Mammary epithelial cell (primary cell): ENCODE measurements around the gene NMT1.

Source experiments
- EZH2 ChIP-seq: IDR thresholded peaks from 2 replicates; pipeline ENCODE4 v1.6.1; 2012; ENCODE audit warnings: low read length, inconsistent platforms, borderline replicate concordance
- TF ChIP-seq, protein P1 (sequence below), 2 donors: IDR thresholded peaks in 1 of 2; conservative IDR thresholded peaks in 1 of 2; 2 replicates each; pipeline ENCODE4 v1.5.1; 2011 to 2012; ENCODE audit warnings: inconsistent platforms in 2 of 2, low read length in 2 of 2, mild to moderate bottlenecking in 2 of 2, control low read depth in 1 of 2, low read depth in 1 of 2; ENCODE audit not compliant: insufficient read depth in 1 of 2; ENCODE audit errors: extremely low read depth in 1 of 2

- TF ChIP-seq, protein P1, sequence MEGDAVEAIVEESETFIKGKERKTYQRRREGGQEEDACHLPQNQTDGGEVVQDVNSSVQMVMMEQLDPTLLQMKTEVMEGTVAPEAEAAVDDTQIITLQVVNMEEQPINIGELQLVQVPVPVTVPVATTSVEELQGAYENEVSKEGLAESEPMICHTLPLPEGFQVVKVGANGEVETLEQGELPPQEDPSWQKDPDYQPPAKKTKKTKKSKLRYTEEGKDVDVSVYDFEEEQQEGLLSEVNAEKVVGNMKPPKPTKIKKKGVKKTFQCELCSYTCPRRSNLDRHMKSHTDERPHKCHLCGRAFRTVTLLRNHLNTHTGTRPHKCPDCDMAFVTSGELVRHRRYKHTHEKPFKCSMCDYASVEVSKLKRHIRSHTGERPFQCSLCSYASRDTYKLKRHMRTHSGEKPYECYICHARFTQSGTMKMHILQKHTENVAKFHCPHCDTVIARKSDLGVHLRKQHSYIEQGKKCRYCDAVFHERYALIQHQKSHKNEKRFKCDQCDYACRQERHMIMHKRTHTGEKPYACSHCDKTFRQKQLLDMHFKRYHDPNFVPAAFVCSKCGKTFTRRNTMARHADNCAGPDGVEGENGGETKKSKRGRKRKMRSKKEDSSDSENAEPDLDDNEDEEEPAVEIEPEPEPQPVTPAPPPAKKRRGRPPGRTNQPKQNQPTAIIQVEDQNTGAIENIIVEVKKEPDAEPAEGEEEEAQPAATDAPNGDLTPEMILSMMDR (conservative IDR thresholded peaks at IDR 0.05 in 1 of 2, IDR thresholded peaks at IDR 0.05 in 1 of 2; ENCODE audit: extremely low read depth in 1 of 2, insufficient read depth in 1 of 2, low read depth in 1 of 2, low read length in 2 of 2): peak; percentile 26 to 85
- TF ChIP-seq EZH2: no peak
These were observed 70.7 kb downstream of the NMT1 start for GRCh38 chr17:45131616-45132319.
